ENCODE data around the gene RSPH4A. TPM values are rescaled to one million over a fixed set of nuclear protein-coding genes. Genes with fewer than 3 reads are reported as not detected.

The RSPH4A gene
- total RNA-seq = 10 to 100 TPM in 2 of 6 donors, 1 to 10 TPM in 4; 1.2 to 28.7 (median 4.7) TPM

- ATAC-seq (ENCODE audit: low FRiP score in 2 of 2) = peak; percentile 97 to 99
- no peaks in the 10 kb centered on the region for H3K36me3 ChIP-seq
- H3K27ac ChIP-seq = peak within 1 kb of the TSS in 1 of 4 donors; percentile 21
- H3K9me3 ChIP-seq = no peaks in the 10 kb centered on the region
- WGBS, 2 donors = 1% methylated on average over 24 to 29 of the region's 29 CpGs
- peak within 1 kb of the TSS; percentile 26 to 64 (median 50) for H3K4me3 ChIP-seq
- H3K27me3 ChIP-seq = no peaks in the 10 kb centered on the region
- peak in 1 of 2 donors; percentile 92 for DNase-seq
- peaks cover 6 to 13% (median 13%) of the 10 kb centered on the region in 4 donors for H3K4me1 ChIP-seq
- TF ChIP-seq POLR2A (IDR thresholded peaks at IDR 0.05) (peak in 1 of 4 donors; percentile 27), CTCF (IDR thresholded peaks at IDR 0.05) (peak in 1 of 6 experiments; percentile 10), EP300 (IDR thresholded peaks at IDR 0.05) (no peak)
Measured at GRCh38 chr6:116615937-116616736, at the start of gene RSPH4A. RSPH4A (plus strand) TSS chr6:116616479; CDS start chr6:116616624, 145 bp downstream.

GRCh38 chr6:116568111-116568510, 48.2 kb upstream of the RSPH4A start:
- TF ChIP-seq CTCF (IDR thresholded peaks at IDR 0.05) (no peak), EP300 (IDR thresholded peaks at IDR 0.05) (no peak), POLR2A (IDR thresholded peaks at IDR 0.05) (no peak), POLR2AphosphoS5 (IDR thresholded peaks at IDR 0.05) (no peak)
- H3K4me1 ChIP-seq = peaks cover 16 to 24% (median 19%) of the 10 kb centered on the region in 4 donors
- ATAC-seq (ENCODE audit: low FRiP score in 2 of 2) (no peak), DNase-seq (no peak)
- H3K36me3 ChIP-seq = no peaks in the 10 kb centered on the region
- H3K9me3 ChIP-seq = no peaks in the 10 kb centered on the region
- no peak overlapping the region for H3K4me3 ChIP-seq
- no peaks in the 10 kb centered on the region for H3K27me3 ChIP-seq
- H3K27ac ChIP-seq = no peak overlapping the region

GRCh38 chr6:116568821-116569755, 47.2 kb upstream of the RSPH4A start:
- DNase-seq (no peak), ATAC-seq (ENCODE audit: low FRiP score in 2 of 2) (no peak)
- H3K4me3 ChIP-seq = no peak overlapping the region
- no peak overlapping the region for H3K27ac ChIP-seq
- TF ChIP-seq POLR2AphosphoS5 (IDR thresholded peaks at IDR 0.05) (no peak), POLR2A (IDR thresholded peaks at IDR 0.05) (no peak), EP300 (IDR thresholded peaks at IDR 0.05) (no peak), CTCF (IDR thresholded peaks at IDR 0.05) (no peak)
- H3K27me3 ChIP-seq = no peaks in the 10 kb centered on the region
- WGBS, 2 donors = 65 to 68% methylated on average over 7 of the region's 7 CpGs
- H3K4me1 ChIP-seq = peaks cover 23 to 34% (median 24%) of the 10 kb centered on the region in 4 donors
- H3K9me3 ChIP-seq = no peaks in the 10 kb centered on the region
- H3K36me3 ChIP-seq = no peaks in the 10 kb centered on the region

- ATAC-seq (ENCODE audit: low FRiP score in 2 of 2) (peak; percentile 99 to 100), DNase-seq (peak; percentile 97 to 100)
- 0 to 1% methylated on average over 16 to 57 of the region's 62 CpGs for WGBS, 2 donors
- H3K4me3 ChIP-seq = peak within 1 kb of the TSS; percentile 59 to 90 (median 79)
- H3K9me3 ChIP-seq = no peaks in the 10 kb centered on the region
- H3K27ac ChIP-seq = peak within 1 kb of the TSS; percentile 89 to 94 (median 92)
- H3K36me3 ChIP-seq = peaks cover 0 to 13% (median 3%) of the 10 kb centered on the region in 4 donors
- TF ChIP-seq CTCF (IDR thresholded peaks at IDR 0.05) (peak in 5 of 6 experiments; percentile 17 to 56 (median 50)), POLR2A (IDR thresholded peaks at IDR 0.05) (peak in 3 of 4 donors; percentile 66 to 86 (median 67)), EP300 (IDR thresholded peaks at IDR 0.05) (no peak), POLR2AphosphoS5 (IDR thresholded peaks at IDR 0.05) (peak; percentile 75 to 91)
- H3K27me3 ChIP-seq = no peaks in the 10 kb centered on the region
- peaks cover 23 to 36% (median 25%) of the 10 kb centered on the region in 4 donors for H3K4me1 ChIP-seq
Measured at GRCh38 chr6:116570856-116571682, 45.2 kb upstream of the RSPH4A start, which contains the start of gene RWDD1. RWDD1 (plus strand) TSS chr6:116571504; CDS start chr6:116571583, 79 bp downstream.

Measured in upper lobe of left lung (tissue), 6 donors.